HG02885 (cell line): ENCODE data around the gene CNOT2.

Experiments used
- ATAC-seq: cut with Tn5 transposase; IDR thresholded peaks from one replicate; pipeline ENCODE4 v1.9.1; 2021; ENCODE audit warnings: mild to moderate bottlenecking; ENCODE audit not compliant: unreplicated experiment, poor library complexity

The CNOT2 gene, protein sequence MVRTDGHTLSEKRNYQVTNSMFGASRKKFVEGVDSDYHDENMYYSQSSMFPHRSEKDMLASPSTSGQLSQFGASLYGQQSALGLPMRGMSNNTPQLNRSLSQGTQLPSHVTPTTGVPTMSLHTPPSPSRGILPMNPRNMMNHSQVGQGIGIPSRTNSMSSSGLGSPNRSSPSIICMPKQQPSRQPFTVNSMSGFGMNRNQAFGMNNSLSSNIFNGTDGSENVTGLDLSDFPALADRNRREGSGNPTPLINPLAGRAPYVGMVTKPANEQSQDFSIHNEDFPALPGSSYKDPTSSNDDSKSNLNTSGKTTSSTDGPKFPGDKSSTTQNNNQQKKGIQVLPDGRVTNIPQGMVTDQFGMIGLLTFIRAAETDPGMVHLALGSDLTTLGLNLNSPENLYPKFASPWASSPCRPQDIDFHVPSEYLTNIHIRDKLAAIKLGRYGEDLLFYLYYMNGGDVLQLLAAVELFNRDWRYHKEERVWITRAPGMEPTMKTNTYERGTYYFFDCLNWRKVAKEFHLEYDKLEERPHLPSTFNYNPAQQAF

GRCh38 chr12:70242695-70243509 is at the start of gene CNOT2:
Gene CNOT2, plus strand, starts transcription at chr12:70243433. Its CDS starts 34,794 bp downstream, at chr12:70278227.
- peak; percentile 75 for ATAC-seq

DNA sequence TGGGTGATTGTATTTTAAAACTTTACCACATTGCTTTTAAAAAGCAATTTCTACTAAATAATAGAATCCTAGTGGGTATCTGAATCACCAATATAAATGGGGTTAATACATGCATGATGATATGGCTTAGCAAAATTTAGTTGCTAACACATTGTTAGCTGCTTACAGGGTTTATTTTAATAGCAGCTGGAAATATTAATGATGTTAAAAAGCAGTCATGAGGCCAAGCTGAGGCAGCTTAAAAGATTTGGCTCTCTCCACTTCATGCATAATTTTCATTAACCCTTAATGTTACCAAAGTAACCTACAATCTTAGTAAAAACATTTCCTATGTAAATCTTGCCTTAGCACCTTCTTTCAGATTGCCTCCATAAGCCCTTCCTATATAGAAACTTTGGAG is 49.2 kb upstream of the CNOT2 start:
- ATAC-seq = no peak

GRCh38 chr12:70196811-70197281 is 46.4 kb upstream of the CNOT2 start:
- no peak for ATAC-seq

DNA sequence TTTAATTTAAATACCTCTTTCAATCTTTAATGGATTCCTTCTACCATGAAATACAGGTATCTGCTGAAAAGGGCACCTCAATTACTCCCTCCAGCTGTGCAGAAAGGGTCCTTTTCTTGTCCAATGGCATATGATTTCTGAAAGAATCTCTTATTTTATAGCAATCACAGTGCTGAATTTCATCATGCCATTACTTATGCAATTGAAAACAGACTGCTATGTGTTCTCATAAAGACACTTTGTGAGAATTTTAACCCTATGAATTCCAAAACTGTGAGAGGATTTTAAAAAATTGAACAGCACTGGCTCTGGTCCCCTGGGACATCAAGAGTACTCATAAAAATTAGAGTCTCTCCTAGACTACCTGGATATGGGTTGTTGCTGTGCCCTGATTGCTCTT is 45.9 kb upstream of the CNOT2 start:
- no peak for ATAC-seq

GRCh38 chr12:70213707-70214106 is 29.5 kb upstream of the CNOT2 start:
- no peak for ATAC-seq

DNA sequence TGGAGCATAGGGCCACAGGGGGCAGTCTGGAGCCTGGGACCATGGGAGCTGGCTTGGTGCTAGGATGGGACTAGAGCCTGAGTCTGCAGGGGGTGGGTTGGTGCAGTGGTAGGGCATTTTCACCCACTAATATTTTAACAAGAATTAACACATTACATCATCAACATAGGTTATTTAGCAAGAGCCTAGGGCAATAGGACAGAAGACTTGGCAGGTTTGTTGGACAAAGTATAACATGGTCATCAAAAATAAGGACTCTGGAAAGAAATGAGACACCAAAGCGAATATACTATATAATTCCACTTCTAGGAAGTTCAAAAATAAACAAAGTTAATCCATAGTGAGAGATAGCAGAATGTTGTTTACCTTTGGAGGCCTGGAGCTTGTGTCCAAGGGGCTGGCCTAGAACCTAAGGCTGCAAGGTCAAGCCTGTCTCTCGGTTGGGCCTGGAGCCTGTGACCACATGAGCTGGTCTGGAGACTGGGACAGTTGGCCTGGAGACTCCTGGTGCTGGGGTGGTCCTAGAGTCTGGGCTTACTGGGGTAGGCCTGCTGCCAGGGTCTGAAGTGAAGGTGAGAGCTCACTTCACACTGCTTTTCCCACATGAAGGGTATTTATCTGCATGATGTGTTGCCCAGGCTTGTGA is 28.1 kb upstream of the CNOT2 start:
- no peak for ATAC-seq

DNA sequence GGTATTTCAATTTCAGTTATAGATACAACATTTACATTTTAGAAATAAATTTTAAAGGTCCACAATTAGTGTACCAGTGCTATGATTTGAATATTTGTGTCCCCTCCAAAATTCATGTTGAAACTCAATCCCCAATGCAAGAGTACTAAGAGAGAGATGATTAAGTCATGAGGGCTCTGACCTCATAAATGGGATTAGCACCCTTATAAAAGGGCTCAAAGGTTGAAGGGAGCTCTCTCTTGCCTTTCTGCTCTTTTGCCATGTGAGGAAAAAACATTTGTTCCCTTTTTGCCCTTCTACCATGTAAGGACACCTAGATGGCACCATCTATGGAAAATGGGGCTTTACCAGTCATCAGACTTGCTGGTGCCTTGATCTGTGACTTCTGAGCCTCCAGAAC is 25.8 kb upstream of the CNOT2 start:
- no peak for ATAC-seq

DNA sequence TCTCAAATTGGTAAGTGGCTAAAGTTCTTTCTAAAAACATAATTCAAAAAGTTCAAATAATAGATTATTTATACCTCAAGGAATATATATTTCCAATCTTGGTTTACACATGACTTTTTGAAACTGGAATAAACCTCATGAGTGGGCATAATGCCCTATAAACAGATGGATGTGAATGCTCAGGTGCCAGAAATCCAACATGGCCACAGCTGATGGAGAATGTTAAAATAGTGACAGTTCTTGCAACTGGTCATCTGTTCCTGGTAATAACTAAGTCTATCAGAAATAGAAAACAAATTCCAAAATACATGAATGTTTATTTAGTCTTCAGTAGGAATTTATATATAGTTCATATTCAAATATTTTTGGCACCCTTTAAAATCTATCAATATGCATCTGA is 21.6 kb upstream of the CNOT2 start:
- no peak for ATAC-seq

GRCh38 chr12:70227911-70228310 is 15.3 kb upstream of the CNOT2 start:
- ATAC-seq = no peak

DNA sequence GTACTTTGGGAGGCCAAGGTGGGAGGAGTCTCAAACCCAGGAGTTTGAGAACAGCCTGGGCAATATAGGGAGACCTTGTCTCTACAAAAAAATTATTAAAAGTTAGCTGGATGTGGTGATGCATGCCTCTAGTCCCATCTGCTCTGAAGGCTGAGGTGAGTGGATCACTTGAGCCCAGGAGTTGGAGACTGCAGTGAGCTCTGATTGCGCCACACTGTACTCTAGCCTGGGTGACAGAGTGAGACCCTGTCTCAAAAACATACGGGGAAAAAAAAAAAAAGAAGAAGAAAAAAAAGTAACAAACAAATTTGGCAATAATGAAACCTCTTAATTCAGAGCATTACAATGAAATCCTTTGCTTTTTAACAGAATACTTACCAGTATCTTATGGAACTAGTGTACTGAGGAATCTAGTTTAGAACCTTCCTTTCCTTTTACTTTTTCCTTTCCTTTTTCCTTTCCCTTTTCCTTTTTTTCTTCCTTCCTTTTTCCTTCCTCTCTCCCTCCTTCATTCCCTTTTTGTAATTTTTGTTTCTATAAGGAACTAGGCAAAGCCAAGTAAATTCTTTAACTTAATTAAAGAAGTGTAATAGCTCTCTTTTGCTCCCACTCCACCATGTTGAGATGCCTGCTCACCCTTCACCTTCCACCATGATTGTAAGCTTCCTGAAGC is 12.2 kb upstream of the CNOT2 start:
- no peak for ATAC-seq

DNA sequence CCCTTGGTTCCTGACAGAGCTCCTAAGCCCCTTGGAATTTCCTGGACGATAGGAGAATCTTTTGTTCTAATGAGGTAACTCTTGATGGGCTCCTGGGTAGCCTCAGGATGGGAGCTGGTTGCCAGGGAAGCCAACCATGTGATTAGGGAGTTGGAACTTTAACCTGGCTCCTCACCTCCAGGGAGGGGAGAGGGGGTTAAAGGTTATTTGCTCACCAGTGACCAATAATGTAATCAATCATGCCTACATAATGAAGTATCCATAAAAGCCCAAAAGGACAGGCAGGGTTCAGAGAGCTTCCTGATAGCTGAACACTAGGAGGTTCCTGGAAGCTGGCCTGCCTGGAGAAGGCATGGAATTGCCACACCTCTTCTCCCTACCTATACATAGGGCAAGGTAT is 6.2 kb upstream of the CNOT2 start:
- no peak for ATAC-seq

- ATAC-seq = no peak
Observed at GRCh38 chr12:70240673-70241072, 2.6 kb upstream of the CNOT2 start.

DNA sequence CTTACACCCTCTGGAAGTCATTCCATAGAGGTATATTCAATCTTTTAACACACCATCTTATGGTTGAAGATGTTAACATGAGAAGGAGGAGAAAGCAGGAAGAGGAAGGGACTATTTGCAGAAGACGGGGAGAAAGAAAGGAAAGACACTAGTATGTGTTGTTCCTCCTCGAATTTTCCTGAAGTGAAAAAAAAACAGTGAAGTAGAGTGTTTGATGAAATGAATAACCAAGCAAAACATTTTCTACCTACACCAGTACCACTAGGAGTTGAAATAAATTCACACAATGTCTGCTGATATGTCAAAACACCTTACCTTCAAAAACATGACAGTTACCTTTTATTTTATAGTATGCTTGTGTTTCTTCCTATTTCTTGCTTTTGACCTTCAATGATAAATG is 1.4 kb upstream of the CNOT2 start:
- ATAC-seq = no peak

- peak; percentile 57 for ATAC-seq
Observed at GRCh38 chr12:70243510-70244371, 508 bp downstream of the CNOT2 start.

GRCh38 chr12:70244409-70244808 is 1.2 kb downstream of the CNOT2 start:
- no peak for ATAC-seq

- no peak for ATAC-seq
Observed at GRCh38 chr12:70245458-70245857, 2.2 kb downstream of the CNOT2 start.

- no peak for ATAC-seq
Observed at GRCh38 chr12:70246580-70246979, 3.3 kb downstream of the CNOT2 start.

GRCh38 chr12:70247653-70248199 is 4.5 kb downstream of the CNOT2 start:
- no peak for ATAC-seq

- no peak for ATAC-seq
Observed at GRCh38 chr12:70248876-70249275, 5.6 kb downstream of the CNOT2 start.
